NCI-H1048 (cell line): ENCODE measurements around the gene KRT5.

Experiments
- DNase-seq: peaks from one replicate; lab custom pipeline; 2025; lab: John Stamatoyannopoulos, UW

KRT5 gene

GRCh38 chr12:52537101-52537500 is 16.9 kb upstream of the KRT5 start:
- no peak for DNase-seq

- no peak for DNase-seq
Observed at GRCh38 chr12:52535574-52535973, 15.4 kb upstream of the KRT5 start.

- DNase-seq = no peak
Observed at GRCh38 chr12:52534482-52534881, 14.3 kb upstream of the KRT5 start.

GRCh38 chr12:52533686-52534470 is 13.7 kb upstream of the KRT5 start:
- DNase-seq = no peak

GRCh38 chr12:52532636-52533035 is 12.4 kb upstream of the KRT5 start:
- DNase-seq = no peak

- no peak for DNase-seq
Observed at GRCh38 chr12:52531566-52532300, 11.5 kb upstream of the KRT5 start.

- DNase-seq = no peak
Observed at GRCh38 chr12:52530905-52531304, 10.7 kb upstream of the KRT5 start.

- DNase-seq = no peak
Observed at GRCh38 chr12:52530366-52530765, 10.2 kb upstream of the KRT5 start.

- no peak for DNase-seq
Observed at GRCh38 chr12:52529846-52530245, 9.7 kb upstream of the KRT5 start.

GRCh38 chr12:52529417-52529816 is 9.2 kb upstream of the KRT5 start:
- no peak for DNase-seq

- DNase-seq = no peak
Observed at GRCh38 chr12:52528641-52529143, 8.5 kb upstream of the KRT5 start.

GRCh38 chr12:52527121-52527800 is 7.1 kb upstream of the KRT5 start:
- no peak for DNase-seq

GRCh38 chr12:52526511-52526951 is 6.3 kb upstream of the KRT5 start:
- DNase-seq = no peak

- DNase-seq = no peak
Observed at GRCh38 chr12:52525661-52526499, 5.7 kb upstream of the KRT5 start.

- no peak for DNase-seq
Observed at GRCh38 chr12:52524898-52525591, 4.9 kb upstream of the KRT5 start.

- DNase-seq = no peak
Observed at GRCh38 chr12:52524241-52524897, 4.2 kb upstream of the KRT5 start.

- DNase-seq = no peak
Observed at GRCh38 chr12:52523824-52524223, 3.6 kb upstream of the KRT5 start.

- DNase-seq = no peak
Observed at GRCh38 chr12:52522346-52523011, 2.3 kb upstream of the KRT5 start.

GRCh38 chr12:52521568-52522266 is 1.5 kb upstream of the KRT5 start:
- no peak for DNase-seq
